ENCODE results near the gene CITED2.

- TF ChIP-seq CTCF (IDR thresholded peaks at IDR 0.05) (no peak), POLR2A (IDR thresholded peaks at IDR 0.05) (no peak)
These were observed 13.2 kb downstream of the CITED2 start for GRCh38 chr6:139361211-139361610.

Measured in body of pancreas (tissue), 4 donors.